ENCODE results near the gene PARVB. TPM values are rescaled to one million over a fixed set of nuclear protein-coding genes. Genes with fewer than 3 reads are reported as not detected.

Gene PARVB
- total and polyA plus RNA-seq, 8 donors = 3.8 to 27.3 (median 10.4) TPM

- intact Hi-C loops (cut with DNase I) = no loop called here
- no peak overlapping the region for H3K4me3 ChIP-seq
- FAIRE-seq = no peak
- TF ChIP-seq CTCF (IDR thresholded peaks at IDR 0.05) = no peak
- no peaks in the 10 kb centered on the region for H3K9me3 ChIP-seq
- H3K27ac ChIP-seq = no peak overlapping the region
- no peaks in the 10 kb centered on the region for H3K27me3 ChIP-seq
- H3K4me1 ChIP-seq = no peaks in the 10 kb centered on the region
- ATAC-seq = no peak
- no peak for DNase-seq
- H3K36me3 ChIP-seq = no peaks in the 10 kb centered on the region
- 78 to 80% methylated on average over 6 of the region's 6 CpGs for WGBS, 2 donors
Measured at GRCh38 chr22:44133161-44133560, 109.1 kb downstream of the PARVB start.

DNA sequence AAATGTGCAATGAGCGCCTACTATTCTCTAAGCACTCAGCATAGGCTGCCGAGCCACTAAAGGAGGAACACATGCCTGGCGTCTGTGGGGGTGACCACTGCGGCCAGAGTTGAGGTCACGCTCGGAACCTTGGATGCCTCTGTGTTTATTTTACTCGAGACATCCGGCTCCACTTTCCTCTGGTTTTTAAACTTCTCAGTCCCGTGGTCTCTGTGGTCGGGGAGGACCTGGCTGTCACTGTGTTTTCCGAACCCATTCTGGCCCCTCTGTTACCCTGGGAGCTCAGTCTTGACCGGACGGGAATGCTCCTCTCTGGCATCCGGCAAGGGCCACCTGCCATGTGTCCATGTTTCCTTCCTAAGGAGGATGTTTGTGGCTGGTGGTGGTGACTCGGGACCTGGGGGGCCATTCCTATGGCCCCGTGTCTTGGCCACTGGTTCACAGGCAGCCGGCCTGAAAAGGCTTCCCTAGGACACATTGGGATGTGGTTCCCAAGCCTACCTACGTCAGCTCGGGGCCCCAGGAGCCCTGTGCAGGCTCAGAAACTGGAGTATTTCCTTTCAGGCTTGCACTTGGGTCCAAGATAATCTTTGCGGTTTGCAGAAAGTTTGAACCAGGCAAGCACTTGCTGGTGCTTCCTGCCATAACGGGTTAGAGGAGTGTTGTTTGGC is 109.9 kb downstream of the PARVB start:
- 82 to 85% methylated on average over 21 of the region's 21 CpGs for WGBS, 2 donors
- Histone ChIP-seq H3K36me3 (no peaks in the 10 kb centered on the region), H3K9me3 (no peaks in the 10 kb centered on the region), H3K27ac (no peak overlapping the region), H3K27me3 (no peaks in the 10 kb centered on the region), H3K4me1 (no peaks in the 10 kb centered on the region), H3K4me3 (no peak overlapping the region)
- peak in 1 of 4 donors; percentile 73 for ATAC-seq
- intact Hi-C loops (cut with DNase I) = no loop called here
- DNase-seq = peak in 1 of 6 donors; percentile 32
- no peak for TF ChIP-seq CTCF (IDR thresholded peaks at IDR 0.05)
- FAIRE-seq = no peak

GRCh38 chr22:44136112-44136511 is 112.0 kb downstream of the PARVB start:
- intact Hi-C loops (cut with DNase I) = no loop called here
- TF ChIP-seq CTCF (IDR thresholded peaks at IDR 0.05) = no peak
- Histone ChIP-seq H3K27ac (no peak overlapping the region), H3K4me3 (no peak overlapping the region), H3K4me1 (no peaks in the 10 kb centered on the region), H3K9me3 (no peaks in the 10 kb centered on the region), H3K36me3 (no peaks in the 10 kb centered on the region), H3K27me3 (no peaks in the 10 kb centered on the region)
- DNase-seq (peak in 1 of 6 donors; percentile 21), FAIRE-seq (no peak), ATAC-seq (no peak)
- WGBS, 2 donors = 88 to 92% methylated on average over 8 of the region's 8 CpGs

- no peaks in the 10 kb centered on the region for H3K27me3 ChIP-seq
- TF ChIP-seq CTCF (IDR thresholded peaks at IDR 0.05) = no peak
- no peak overlapping the region for H3K4me3 ChIP-seq
- FAIRE-seq (no peak), DNase-seq (no peak), ATAC-seq (no peak)
- H3K36me3 ChIP-seq = no peaks in the 10 kb centered on the region
- no peak overlapping the region for H3K27ac ChIP-seq
- no peaks in the 10 kb centered on the region for H3K4me1 ChIP-seq
- intact Hi-C loops (cut with DNase I) = no loop called here
- H3K9me3 ChIP-seq = no peaks in the 10 kb centered on the region
Measured at GRCh38 chr22:44136786-44137185, 112.7 kb downstream of the PARVB start.

DNA sequence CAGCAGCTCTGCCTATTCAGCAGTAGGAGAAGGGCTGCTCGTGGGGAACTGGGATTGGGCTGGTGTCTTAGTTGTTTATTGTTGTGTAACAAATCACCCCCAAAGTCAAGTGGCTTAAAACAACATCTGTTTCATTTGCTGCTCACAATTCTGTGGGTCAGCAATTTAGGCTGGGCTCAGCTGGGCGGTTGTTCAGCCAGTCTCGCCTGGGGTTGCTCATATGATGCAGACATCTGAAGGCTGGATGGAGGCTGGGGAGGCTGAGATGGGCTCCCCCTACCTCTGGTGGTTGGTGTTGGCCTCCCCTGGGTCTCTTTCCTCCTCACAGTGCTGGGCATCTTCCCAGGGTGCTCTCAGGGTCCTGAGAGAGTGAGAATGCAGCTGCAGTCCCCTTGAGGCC is 113.3 kb downstream of the PARVB start:
- TF ChIP-seq CTCF (IDR thresholded peaks at IDR 0.05) = no peak
- intact Hi-C loops (cut with DNase I) = no loop called here
- ATAC-seq (no peak), DNase-seq (peak in 1 of 6 donors; percentile 17), FAIRE-seq (no peak)
- Histone ChIP-seq H3K4me3 (no peak overlapping the region), H3K27ac (no peak overlapping the region), H3K27me3 (no peaks in the 10 kb centered on the region), H3K36me3 (no peaks in the 10 kb centered on the region), H3K9me3 (no peaks in the 10 kb centered on the region), H3K4me1 (no peaks in the 10 kb centered on the region)
- 93 to 97% methylated on average over 3 of the region's 3 CpGs for WGBS, 2 donors
